Femur (tissue), 1 donor: ENCODE measurements around the gene SIK2.

Experiments used
- DNase-seq: peaks from one replicate; pipeline ENCODE4 v3.0.0-alpha.2; 2017

Gene SIK2

DNA sequence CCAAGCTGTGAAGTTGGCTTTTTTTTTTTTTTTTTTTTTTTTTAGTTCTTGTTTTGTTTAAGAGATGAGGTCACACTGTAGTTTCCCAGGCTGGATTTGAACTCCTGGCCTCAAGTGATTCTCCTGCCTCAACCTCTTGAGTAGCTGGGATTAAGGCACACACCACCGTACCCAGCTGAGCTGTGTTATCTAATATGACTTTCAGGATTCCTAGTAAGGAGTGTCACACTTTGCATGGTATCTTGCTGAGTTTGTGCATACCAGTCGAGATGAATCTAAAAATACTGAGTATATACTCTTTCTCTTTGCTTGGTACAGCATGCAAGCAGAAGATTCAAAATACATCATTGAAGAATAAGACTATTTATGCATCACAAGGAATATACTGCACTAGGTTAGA, 58.6 kb downstream of the SIK2 start:
- no peak for DNase-seq

- DNase-seq = no peak
Measured at GRCh38 chr11:111663820-111664219, 61.6 kb downstream of the SIK2 start.

DNA sequence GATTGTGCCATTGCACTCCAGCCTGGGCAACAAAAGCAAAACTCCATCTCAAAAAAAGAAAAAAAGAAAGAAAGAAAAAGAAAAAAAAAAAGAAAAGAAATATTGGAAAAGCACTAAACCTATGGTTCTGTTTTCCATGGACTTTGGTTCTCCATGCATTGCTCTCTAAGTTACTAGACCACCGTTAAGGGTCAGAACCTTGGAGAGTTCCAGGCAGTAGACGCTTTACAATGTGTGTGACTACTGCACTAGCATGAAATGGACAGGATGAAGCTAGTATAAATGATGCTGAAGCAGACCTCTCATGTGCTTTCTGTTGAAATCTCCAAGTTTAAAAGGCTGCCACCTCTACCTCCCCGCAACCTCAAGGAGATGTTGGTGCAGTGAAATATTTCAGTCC, 63.5 kb downstream of the SIK2 start:
- DNase-seq = peak; percentile 37

DNA sequence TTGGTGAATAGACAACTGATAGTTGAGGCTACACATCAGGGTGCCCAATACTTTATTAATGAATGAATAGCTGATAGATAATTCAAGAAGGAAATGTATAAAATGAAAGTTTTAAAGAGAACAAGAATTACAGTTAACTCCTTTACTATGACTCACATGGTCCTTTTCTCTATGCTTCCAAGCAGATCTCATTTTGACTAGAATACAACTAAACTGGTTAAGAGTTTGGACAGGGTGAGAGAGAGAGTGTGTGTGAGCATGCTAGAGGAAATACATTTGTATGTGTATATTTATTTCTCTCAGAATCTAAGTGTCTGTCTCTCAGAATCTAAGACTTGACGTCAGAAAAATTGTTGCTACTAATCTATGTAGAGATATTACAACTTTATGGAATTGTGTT, 66.7 kb downstream of the SIK2 start:
- DNase-seq = no peak

DNA sequence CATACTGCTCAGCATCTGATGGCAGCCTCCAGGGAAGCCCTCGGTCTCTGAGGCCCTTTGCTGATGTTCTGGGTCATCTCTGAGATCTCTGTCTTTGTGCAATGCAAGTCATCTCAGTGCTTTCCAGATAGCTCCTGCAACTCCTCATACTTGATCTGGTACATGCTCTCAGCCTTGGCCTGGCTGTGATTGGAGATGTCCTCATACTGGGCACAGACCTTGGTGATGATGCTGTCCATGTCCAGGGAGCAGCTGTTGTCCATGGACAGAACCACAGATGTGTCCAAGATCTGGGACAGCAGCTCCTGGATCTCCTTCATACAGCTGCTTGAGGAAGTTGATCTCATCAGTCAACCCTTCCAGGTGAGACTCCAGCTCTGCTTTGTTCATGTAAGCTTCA, 69.1 kb downstream of the SIK2 start:
- DNase-seq = no peak

- DNase-seq = no peak
Measured at GRCh38 chr11:111672949-111673348, 70.7 kb downstream of the SIK2 start.

- DNase-seq = no peak
Measured at GRCh38 chr11:111674941-111675340, 72.7 kb downstream of the SIK2 start.

GRCh38 chr11:111675891-111676290, 73.6 kb downstream of the SIK2 start:
- DNase-seq = no peak

- DNase-seq = no peak
Measured at GRCh38 chr11:111676878-111677585, 74.8 kb downstream of the SIK2 start.

DNA sequence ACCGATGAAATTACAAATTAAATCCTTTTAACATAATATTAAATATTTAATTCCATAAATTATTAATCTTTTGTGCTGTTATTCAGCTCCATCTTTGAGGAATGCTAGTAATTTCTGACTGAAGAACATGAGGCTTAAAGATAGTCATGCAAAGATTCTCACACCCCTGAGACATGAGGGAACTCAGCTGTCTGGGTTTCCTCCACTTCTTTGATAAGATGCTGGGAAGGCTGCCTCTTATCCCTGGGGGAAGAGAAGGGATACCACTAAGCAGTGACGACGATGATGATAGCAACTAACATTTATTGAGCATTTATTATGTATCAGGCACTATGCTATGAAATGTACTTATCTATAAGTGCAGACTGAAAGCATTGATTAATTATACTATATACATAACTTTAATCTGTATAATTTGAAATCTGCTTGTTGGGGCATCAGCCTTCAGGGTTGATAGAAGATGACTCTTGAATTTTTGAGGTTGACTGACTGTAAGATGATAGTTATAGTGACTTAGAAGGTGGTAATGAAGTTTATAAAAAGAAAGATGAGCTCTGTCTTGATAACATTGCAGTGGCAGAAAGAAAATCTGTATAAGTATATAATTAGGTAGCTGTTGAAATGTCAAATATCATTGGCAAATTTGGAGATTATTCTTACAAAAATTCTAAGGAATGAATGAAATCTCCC, 78.4 kb downstream of the SIK2 start:
- no peak for DNase-seq

DNA sequence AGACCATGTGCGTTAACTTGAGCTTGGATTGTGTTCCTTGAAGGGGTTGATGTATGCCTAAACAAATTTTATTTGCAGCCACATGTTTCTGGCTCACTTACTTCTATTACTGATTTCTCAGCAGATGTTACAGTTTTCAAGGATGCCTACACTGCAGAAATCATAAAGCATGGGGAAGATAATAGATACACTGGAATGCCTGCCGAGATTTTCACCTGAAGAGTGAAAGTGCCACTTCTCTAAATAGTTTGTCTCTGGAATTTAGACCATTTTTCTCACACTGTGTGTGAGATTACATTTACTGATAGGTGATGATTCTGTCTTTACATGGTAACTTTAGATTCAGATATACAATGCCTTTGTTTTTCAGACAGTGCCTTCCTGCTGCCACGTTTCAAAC, 81.6 kb downstream of the SIK2 start:
- DNase-seq = no peak

GRCh38 chr11:111684251-111684650, 82.0 kb downstream of the SIK2 start:
- no peak for DNase-seq

- no peak for DNase-seq
Measured at GRCh38 chr11:111688013-111688412, 85.8 kb downstream of the SIK2 start.

DNA sequence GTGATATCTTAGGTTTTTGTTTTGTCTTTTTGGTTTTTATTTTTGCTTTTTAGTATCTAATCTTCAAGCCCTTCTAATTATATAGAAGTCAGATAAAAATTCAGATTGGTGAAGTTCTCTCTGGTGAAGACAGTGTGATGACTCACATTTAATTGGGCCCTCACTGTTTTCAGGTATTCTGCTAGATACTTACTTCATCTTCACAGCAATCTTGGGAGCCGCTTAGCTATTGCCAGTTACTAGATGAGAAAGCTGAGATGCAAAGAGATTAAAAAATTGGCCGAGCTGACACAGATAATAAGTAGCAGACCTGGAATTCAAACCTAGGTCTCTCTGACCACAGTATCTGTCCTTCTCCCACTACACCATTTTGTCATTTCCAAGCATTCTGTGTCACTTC, 88.9 kb downstream of the SIK2 start:
- DNase-seq = no peak

DNA sequence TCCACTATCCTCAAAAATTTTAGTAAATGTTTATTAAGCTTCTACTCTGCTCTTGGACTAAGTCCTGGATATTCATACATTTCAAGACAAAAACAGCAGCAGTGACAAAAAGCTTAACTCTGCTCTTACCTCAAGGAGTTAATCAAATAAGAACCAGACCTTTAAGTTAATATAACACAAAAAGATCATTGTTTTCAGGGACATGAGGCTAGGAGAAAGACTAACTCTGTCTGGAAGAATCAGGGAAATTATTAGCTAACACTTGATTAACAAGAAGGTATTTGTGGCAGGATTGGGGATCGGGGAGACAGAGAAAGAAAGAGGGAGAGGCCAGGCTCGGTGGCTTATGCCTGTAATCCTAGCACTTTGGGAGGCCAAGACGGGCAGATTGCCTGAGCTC, 89.5 kb downstream of the SIK2 start:
- DNase-seq = no peak

GRCh38 chr11:111693224-111693937, 91.1 kb downstream of the SIK2 start:
- no peak for DNase-seq

GRCh38 chr11:111694851-111695250, 92.6 kb downstream of the SIK2 start:
- DNase-seq = no peak

GRCh38 chr11:111696556-111696955, 94.3 kb downstream of the SIK2 start:
- no peak for DNase-seq

- DNase-seq = no peak
Measured at GRCh38 chr11:111697933-111698371, 95.7 kb downstream of the SIK2 start.

GRCh38 chr11:111698852-111699559, 96.8 kb downstream of the SIK2 start:
- DNase-seq = no peak

- no peak for DNase-seq
Measured at GRCh38 chr11:111699579-111700156, 97.4 kb downstream of the SIK2 start.

DNA sequence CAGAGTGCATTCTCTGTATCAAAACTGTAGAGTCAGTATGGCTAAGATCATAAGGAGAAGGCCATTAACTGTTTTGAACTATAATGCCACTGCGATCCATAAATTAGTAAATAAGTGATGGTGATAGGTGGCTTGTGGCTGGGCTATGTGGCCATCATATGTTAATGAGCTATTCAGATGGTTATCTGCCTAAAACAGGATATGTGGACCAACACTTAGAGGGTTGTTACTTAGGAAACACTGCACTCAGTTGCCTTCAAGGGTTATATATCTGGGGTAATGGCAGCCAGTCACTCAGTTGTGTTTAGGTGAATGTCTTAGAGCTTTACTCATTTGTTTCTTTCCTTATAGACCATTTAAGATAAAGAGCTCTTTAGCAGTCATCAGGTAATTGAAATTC, 97.9 kb downstream of the SIK2 start:
- DNase-seq = no peak

DNA sequence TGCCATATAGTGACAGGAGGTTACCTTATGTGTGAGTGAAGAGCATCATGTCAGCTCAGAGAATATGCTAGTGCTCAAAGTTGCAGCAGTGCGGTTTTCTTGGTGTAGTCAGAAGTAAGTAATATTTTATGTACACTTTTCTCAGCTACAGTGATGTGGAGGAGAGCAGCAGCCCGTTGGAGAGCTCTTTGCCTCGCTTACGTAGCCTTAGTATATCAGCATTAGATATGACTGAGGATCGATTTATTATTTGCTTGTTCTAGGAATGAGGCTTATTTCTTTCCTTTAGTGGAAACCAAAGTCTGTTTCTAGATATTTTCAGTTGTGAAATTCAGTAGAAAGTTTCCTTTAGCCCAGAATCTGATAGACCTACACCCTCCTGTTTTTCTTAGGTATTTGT, 100.4 kb downstream of the SIK2 start:
- no peak for DNase-seq
